Activated naive CD4-positive, alpha-beta T cell treated with anti-CD3 and anti-CD28 coated beads, Interleukin-2, amount 50 U/mL, for 72 hours (primary cell): Measurements from ENCODE around the gene RUNX2. TPM values are rescaled to one million over a fixed set of nuclear protein-coding genes. Genes with fewer than 3 reads are reported as not detected.

Experiments
- ATAC-seq, 2 donors: fragments of 150-1000 bp; cut with Tn5 transposase; 2 replicates each; pipeline ENCODE4 v1.10.0; 2021; ENCODE audit warnings: mild to moderate bottlenecking in 2 of 2, moderate library complexity in 2 of 2
- DNase-seq, 2 donors: peaks; one replicate each; pipeline ENCODE4 v3.0.0; 2021 to 2022; ENCODE audit warnings: low spot score in 2 of 2
- H3K27ac Mint-ChIP-seq, 2 donors: one replicate each; pipeline ENCODE4 v1.8.0; 2022; ENCODE audit warnings: mild to moderate bottlenecking in 2 of 2, mixed read lengths in 2 of 2
- H3K36me3 Mint-ChIP-seq, 2 donors: one replicate each; pipeline ENCODE4 v1.8.0; 2022; ENCODE audit warnings: mixed read lengths in 2 of 2
- H3K9me3 Mint-ChIP-seq, 2 donors: one replicate each; pipeline ENCODE4 v1.8.0; 2022; ENCODE audit warnings: mixed read lengths in 2 of 2
- total RNA-seq, 2 donors: library from RNA; stranded (reverse); gene quantifications; one replicate each; pipeline ENCODE4 v1.2.3, GENCODE V29; 2022

Gene RUNX2
- total RNA-seq, 2 donors from 2014 or later: 9.5 to 20.8 TPM

GRCh38 chr6:45470131-45470738 lies 142.1 kb downstream of the RUNX2 start:
- H3K9me3 Mint-ChIP-seq: no peaks in the 10 kb centered on the region
- ATAC-seq (no peak), DNase-seq (no peak)
- H3K36me3 Mint-ChIP-seq: peaks cover 14 to 15% of the 10 kb centered on the region in 2 donors
- H3K27ac Mint-ChIP-seq: no peak overlapping the region

- Mint-ChIP-seq H3K36me3 (peaks cover 14 to 15% of the 10 kb centered on the region in 2 donors), H3K9me3 (no peaks in the 10 kb centered on the region), H3K27ac (no peak overlapping the region)
- DNase-seq (no peak), ATAC-seq (no peak)
Measured at GRCh38 chr6:45472382-45472781, 144.3 kb downstream of the RUNX2 start.

GRCh38 chr6:45473121-45473993 lies 145.2 kb downstream of the RUNX2 start:
- Mint-ChIP-seq H3K9me3 (no peaks in the 10 kb centered on the region), H3K36me3 (peaks cover 8 to 9% of the 10 kb centered on the region in 2 donors), H3K27ac (no peak overlapping the region)
- DNase-seq (no peak), ATAC-seq (peak; percentile 5 to 28)

GRCh38 chr6:45474376-45474775 lies 146.2 kb downstream of the RUNX2 start:
- no peak for ATAC-seq

GRCh38 chr6:45476341-45476740 lies 148.2 kb downstream of the RUNX2 start:
- no peak for ATAC-seq
- Mint-ChIP-seq H3K9me3 (no peaks in the 10 kb centered on the region), H3K36me3 (peaks cover 5 to 9% of the 10 kb centered on the region in 2 donors), H3K27ac (no peak overlapping the region)
- no peak for DNase-seq

More at GRCh38 chr6:45474376-45474775, 146.2 kb downstream of the RUNX2 start:
- Mint-ChIP-seq H3K9me3 (no peaks in the 10 kb centered on the region), H3K36me3 (peaks cover 8 to 9% of the 10 kb centered on the region in 2 donors), H3K27ac (no peak overlapping the region)
- no peak for DNase-seq

- H3K27ac Mint-ChIP-seq: no peak overlapping the region
- ATAC-seq: peak in 1 of 2 donors; percentile 11
- DNase-seq: no peak
- H3K36me3 Mint-ChIP-seq: peaks cover 5% of the 10 kb centered on the region in 2 donors
- no peaks in the 10 kb centered on the region for H3K9me3 Mint-ChIP-seq
Measured at GRCh38 chr6:45477278-45477677, 149.1 kb downstream of the RUNX2 start.

GRCh38 chr6:45477790-45478189 lies 149.7 kb downstream of the RUNX2 start:
- no peaks in the 10 kb centered on the region for H3K9me3 Mint-ChIP-seq
- H3K36me3 Mint-ChIP-seq: peaks cover under 1 to 5% of the 10 kb centered on the region in 2 donors
- ATAC-seq (peak; percentile 30 to 35), DNase-seq (no peak)
- H3K27ac Mint-ChIP-seq: no peak overlapping the region

- no peaks in the 10 kb centered on the region for H3K9me3 Mint-ChIP-seq
- peak; percentile 83 to 86 for ATAC-seq
- peaks cover 0 to 5% of the 10 kb centered on the region in 2 donors for H3K36me3 Mint-ChIP-seq
- H3K27ac Mint-ChIP-seq: no peak overlapping the region
- DNase-seq: no peak
Measured at GRCh38 chr6:45478240-45478639, 150.1 kb downstream of the RUNX2 start.

- Mint-ChIP-seq H3K9me3 (peaks cover 0 to 5% of the 10 kb centered on the region in 2 donors), H3K27ac (peak overlapping the region; percentile 26 to 76), H3K36me3 (peaks cover 12 to 13% of the 10 kb centered on the region in 2 donors)
- ATAC-seq (peak; percentile 38 to 73), DNase-seq (no peak)
Measured at GRCh38 chr6:45479834-45480751, 152.0 kb downstream of the RUNX2 start.

GRCh38 chr6:45480752-45481415 lies 152.8 kb downstream of the RUNX2 start:
- peak in 1 of 2 donors; percentile 14 for ATAC-seq
- peaks cover 0 to 5% of the 10 kb centered on the region in 2 donors for H3K9me3 Mint-ChIP-seq
- H3K36me3 Mint-ChIP-seq: peaks cover 12 to 13% of the 10 kb centered on the region in 2 donors
- no peak for DNase-seq
- H3K27ac Mint-ChIP-seq: peak overlapping the region in 1 of 2 donors; percentile 26

- H3K27ac Mint-ChIP-seq: no peak overlapping the region
- H3K9me3 Mint-ChIP-seq: peaks cover 0 to 5% of the 10 kb centered on the region in 2 donors
- H3K36me3 Mint-ChIP-seq: peaks cover 17 to 19% of the 10 kb centered on the region in 2 donors
- ATAC-seq: no peak
- DNase-seq: no peak
Measured at GRCh38 chr6:45483021-45483420, 154.9 kb downstream of the RUNX2 start.

GRCh38 chr6:45483501-45483900 lies 155.4 kb downstream of the RUNX2 start:
- no peak for ATAC-seq
- Mint-ChIP-seq H3K36me3 (peaks cover 18 to 21% of the 10 kb centered on the region in 2 donors), H3K9me3 (peaks cover 0 to 5% of the 10 kb centered on the region in 2 donors), H3K27ac (no peak overlapping the region)
- no peak for DNase-seq

- ATAC-seq (peak; percentile 90 to 92), DNase-seq (no peak)
- H3K9me3 Mint-ChIP-seq: peaks cover 0 to 5% of the 10 kb centered on the region in 2 donors
- peak overlapping the region; percentile 55 to 72 for H3K27ac Mint-ChIP-seq
- H3K36me3 Mint-ChIP-seq: peaks cover 19 to 21% of the 10 kb centered on the region in 2 donors
Measured at GRCh38 chr6:45486736-45487135, 158.6 kb downstream of the RUNX2 start.

- no peak for DNase-seq
- no peak for ATAC-seq
- Mint-ChIP-seq H3K27ac (peak overlapping the region in 1 of 2 donors; percentile 55), H3K9me3 (peaks cover 0 to 5% of the 10 kb centered on the region in 2 donors), H3K36me3 (peaks cover 19 to 21% of the 10 kb centered on the region in 2 donors)
Measured at GRCh38 chr6:45487645-45488044, 159.5 kb downstream of the RUNX2 start.

GRCh38 chr6:45488269-45488668 lies 160.1 kb downstream of the RUNX2 start:
- H3K9me3 Mint-ChIP-seq: peaks cover 0 to 5% of the 10 kb centered on the region in 2 donors
- H3K27ac Mint-ChIP-seq: peak overlapping the region in 1 of 2 donors; percentile 55
- peaks cover 19 to 21% of the 10 kb centered on the region in 2 donors for H3K36me3 Mint-ChIP-seq
- ATAC-seq (no peak), DNase-seq (no peak)

GRCh38 chr6:45488889-45489288 lies 160.8 kb downstream of the RUNX2 start:
- H3K27ac Mint-ChIP-seq: peak overlapping the region in 1 of 2 donors; percentile 55
- peaks cover 15 to 19% of the 10 kb centered on the region in 2 donors for H3K36me3 Mint-ChIP-seq
- H3K9me3 Mint-ChIP-seq: no peaks in the 10 kb centered on the region
- ATAC-seq (peak; percentile 63 to 83), DNase-seq (peak in 1 of 2 donors; percentile 17)
